ENCODE results near the gene DGKH.

The DGKH gene

GRCh38 chr13:42035905-42036521 is 12.4 kb upstream of the DGKH start:
- H3K4me3 ChIP-seq (ENCODE audit: low read length): no peak overlapping the region
- no peak for TF ChIP-seq CTCF (conservative IDR thresholded peaks at IDR 0.05; ENCODE audit: low read length)
- no peak for DNase-seq (ENCODE audit: low read depth)

- DNase-seq (ENCODE audit: low read depth): no peak
These were observed 11.7 kb upstream of the DGKH start for GRCh38 chr13:42036711-42037110.

GRCh38 chr13:42038661-42039456 is 9.6 kb upstream of the DGKH start:
- DNase-seq (ENCODE audit: low read depth): peak; percentile 45
- peak overlapping the region; percentile 74 for H3K4me3 ChIP-seq (ENCODE audit: low read length)
- no peak for TF ChIP-seq CTCF (conservative IDR thresholded peaks at IDR 0.05; ENCODE audit: low read length)

More at GRCh38 chr13:42036711-42037110, 11.7 kb upstream of the DGKH start:
- H3K4me3 ChIP-seq (ENCODE audit: low read length): no peak overlapping the region
- no peak for TF ChIP-seq CTCF (conservative IDR thresholded peaks at IDR 0.05; ENCODE audit: low read length)

GRCh38 chr13:42039457-42039945 is 8.9 kb upstream of the DGKH start:
- DNase-seq (ENCODE audit: low read depth): no peak
- H3K4me3 ChIP-seq (ENCODE audit: low read length): peak overlapping the region; percentile 74
- no peak for TF ChIP-seq CTCF (conservative IDR thresholded peaks at IDR 0.05; ENCODE audit: low read length)

GRCh38 chr13:42039946-42040729 is 8.3 kb upstream of the DGKH start:
- DNase-seq (ENCODE audit: low read depth): peak; percentile 84
- TF ChIP-seq CTCF (conservative IDR thresholded peaks at IDR 0.05; ENCODE audit: low read length): no peak
- H3K4me3 ChIP-seq (ENCODE audit: low read length): peak overlapping the region; percentile 86

- H3K4me3 ChIP-seq (ENCODE audit: low read length): peak overlapping the region; percentile 86
- DNase-seq (ENCODE audit: low read depth): no peak
- TF ChIP-seq CTCF (conservative IDR thresholded peaks at IDR 0.05; ENCODE audit: low read length): no peak
These were observed 7.8 kb upstream of the DGKH start for GRCh38 chr13:42040730-42041010.
